Mesendoderm (in vitro differentiated cells): ENCODE measurements around the gene CYP27C1.

Experiments used
- DNase-seq: peaks from one replicate; pipeline ENCODE4 v3.0.0; 2013
- H2AK5ac ChIP-seq: 2 replicates; pipeline ENCODE4 v1.6.1; 2013; ENCODE audit warnings: low read length, inconsistent platforms
- H2BK120ac ChIP-seq: 2 replicates; pipeline ENCODE4 v1.6.1; 2013; ENCODE audit warnings: low read depth, mild to moderate bottlenecking, low read length, moderate library complexity, mixed read lengths
- H2BK15ac ChIP-seq: replicated peaks from 2 replicates; pipeline ENCODE4 v1.6.1; 2013; ENCODE audit warnings: low read depth, mild to moderate bottlenecking, moderate library complexity
- H2BK5ac ChIP-seq: 2 replicates; pipeline ENCODE4 v1.6.1; 2013; ENCODE audit warnings: low read length, inconsistent platforms
- H3K18ac ChIP-seq: 2 replicates; pipeline ENCODE4 v1.6.1; 2013; ENCODE audit warnings: mild to moderate bottlenecking, low read length, mixed read lengths
- H3K23ac ChIP-seq: one replicate; pipeline ENCODE4 v1.6.1; 2013; ENCODE audit warnings: low read length
- H3K27ac ChIP-seq: 2 replicates; pipeline ENCODE4 v1.5.1; 2013; ENCODE audit warnings: low read depth, mild to moderate bottlenecking, inconsistent platforms, low read length, moderate library complexity
- H3K27me3 ChIP-seq: 2 replicates; pipeline ENCODE4 v1.6.1; 2013; ENCODE audit warnings: low read length, control low read depth, mild to moderate bottlenecking, inconsistent platforms; ENCODE audit not compliant: insufficient read depth, poor library complexity
- H3K36me3 ChIP-seq: 2 replicates; pipeline ENCODE4 v1.6.1; 2013; ENCODE audit warnings: low read length, inconsistent platforms; ENCODE audit not compliant: control insufficient read depth, insufficient read depth
- H3K4ac ChIP-seq: one replicate; pipeline ENCODE4 v1.6.1; 2013; ENCODE audit warnings: low read depth, mild to moderate bottlenecking, low read length, moderate library complexity
- H3K4me1 ChIP-seq: 2 replicates; pipeline ENCODE4 v1.6.1; 2013; ENCODE audit warnings: low read depth, low read length, inconsistent platforms; ENCODE audit not compliant: control insufficient read depth
- H3K4me2 ChIP-seq: 2 replicates; pipeline ENCODE4 v1.6.1; 2013; ENCODE audit warnings: low read length
- H3K4me3 ChIP-seq: 2 replicates; pipeline ENCODE4 v1.5.1; 2013; ENCODE audit warnings: mild to moderate bottlenecking, low read length
- H3K56ac ChIP-seq: one replicate; pipeline ENCODE4 v1.6.1; 2013; ENCODE audit warnings: low read length
- H3K79me1 ChIP-seq: 2 replicates; pipeline ENCODE4 v1.6.1; 2013; ENCODE audit warnings: low read length, inconsistent platforms
- H3K79me2 ChIP-seq: 2 replicates; pipeline ENCODE4 v1.6.1; 2013; ENCODE audit warnings: mild to moderate bottlenecking, low read length; ENCODE audit not compliant: control insufficient read depth, insufficient read depth
- H3K9ac ChIP-seq: 2 replicates; pipeline ENCODE4 v1.6.1; 2013; ENCODE audit warnings: low read length, inconsistent platforms
- H4K5ac ChIP-seq: one replicate; pipeline ENCODE4 v1.6.1; 2013; ENCODE audit warnings: low read length
- H4K8ac ChIP-seq: one replicate; pipeline ENCODE4 v1.6.1; 2013; ENCODE audit warnings: low read depth, mild to moderate bottlenecking, control low read depth, low read length, moderate library complexity
- WGBS: extraction: QIAGEN DNeasy Blood & Tissue Kit; methylation state at CpG from one replicate; pipeline ENCODE4 v1.1.7; 2013; ENCODE audit warnings: low lambda C conversion rate, missing lambda C conversion rate; ENCODE audit not compliant: insufficient coverage; ENCODE audit errors: extremely low coverage; 5-methylcytosine and 5-hydroxymethylcytosine counted together

Gene CYP27C1

DNA sequence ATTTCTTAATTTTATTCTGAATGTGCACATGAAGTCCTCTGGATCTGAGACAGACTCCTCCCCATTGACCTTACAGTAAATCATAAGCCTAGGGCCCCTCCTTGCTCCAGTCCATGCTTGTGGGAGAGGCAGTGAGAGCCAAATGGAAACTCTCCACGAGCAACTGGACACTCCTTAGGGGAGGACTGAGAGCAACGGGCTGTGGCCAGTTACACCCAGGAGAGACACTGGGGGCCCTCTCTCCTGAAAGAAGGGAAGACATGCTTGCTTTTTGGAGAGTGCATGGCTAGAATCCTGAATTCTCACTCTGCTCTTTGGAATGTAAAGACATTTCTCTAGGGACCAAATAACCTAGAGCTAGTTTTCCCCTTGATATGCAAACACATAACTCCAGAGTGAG, 64.2 kb downstream of the CYP27C1 start:
- H3K9ac ChIP-seq = no peak overlapping the region
- H2BK15ac ChIP-seq = no peak overlapping the region
- H3K4me1 ChIP-seq = no peaks in the 10 kb centered on the region
- H4K8ac ChIP-seq = no peak overlapping the region
- no peak overlapping the region for H2BK120ac ChIP-seq
- H2BK5ac ChIP-seq = no peak overlapping the region
- H4K5ac ChIP-seq = no peak overlapping the region
- H3K36me3 ChIP-seq = no peaks in the 10 kb centered on the region
- no peak overlapping the region for H3K56ac ChIP-seq
- no peaks in the 10 kb centered on the region for H3K79me2 ChIP-seq
- H3K27ac ChIP-seq = no peak overlapping the region
- no peak overlapping the region for H3K4me3 ChIP-seq
- H3K27me3 ChIP-seq = no peaks in the 10 kb centered on the region
- H3K79me1 ChIP-seq = no peaks in the 10 kb centered on the region
- no peak for DNase-seq
- no peak overlapping the region for H3K18ac ChIP-seq
- WGBS = no CpG with 5 or more reads among the region's 2 CpGs
- H2AK5ac ChIP-seq = no peak overlapping the region
- H3K23ac ChIP-seq = no peak overlapping the region
- H3K4me2 ChIP-seq = no peak overlapping the region
- no peak overlapping the region for H3K4ac ChIP-seq

DNA sequence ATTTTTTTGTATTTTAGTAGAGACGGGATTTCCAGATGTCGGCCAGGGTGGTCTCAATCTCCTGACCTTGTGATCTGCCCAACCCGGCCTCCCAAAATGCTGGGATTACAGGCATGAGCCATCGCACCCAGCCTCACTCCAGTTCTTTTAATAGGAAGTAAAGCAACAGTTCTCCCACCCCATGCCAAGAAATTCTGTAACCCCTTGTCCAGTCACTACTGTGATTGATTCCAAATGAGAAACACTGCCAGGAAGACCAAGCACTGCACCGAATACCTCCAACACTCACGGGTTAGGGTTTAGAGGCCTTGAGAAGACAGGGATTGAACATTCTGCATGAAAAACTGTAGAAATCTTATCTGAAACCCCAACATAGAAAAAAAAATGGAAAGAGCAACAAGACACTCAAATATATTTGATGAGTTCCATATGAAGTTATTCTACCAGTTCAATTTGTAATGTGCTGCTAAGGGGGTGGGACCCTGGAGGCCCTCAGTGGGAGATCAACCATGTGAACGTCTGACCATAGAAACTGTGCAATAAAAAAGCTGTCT, 65.0 kb downstream of the CYP27C1 start:
- Histone ChIP-seq H3K4me2 (no peak overlapping the region), H3K9ac (no peak overlapping the region), H3K56ac (no peak overlapping the region), H4K5ac (no peak overlapping the region), H3K18ac (no peak overlapping the region), H3K36me3 (no peaks in the 10 kb centered on the region), H2BK5ac (no peak overlapping the region), H2AK5ac (no peak overlapping the region), H4K8ac (no peak overlapping the region), H3K4me1 (no peaks in the 10 kb centered on the region), H3K27ac (no peak overlapping the region), H2BK15ac (no peak overlapping the region), H3K79me1 (no peaks in the 10 kb centered on the region), H3K27me3 (no peaks in the 10 kb centered on the region), H3K23ac (no peak overlapping the region), H3K4ac (no peak overlapping the region), H3K79me2 (no peaks in the 10 kb centered on the region), H2BK120ac (no peak overlapping the region), H3K4me3 (no peak overlapping the region)
- DNase-seq = no peak
- WGBS = no CpG with 5 or more reads among the region's 7 CpGs

DNA sequence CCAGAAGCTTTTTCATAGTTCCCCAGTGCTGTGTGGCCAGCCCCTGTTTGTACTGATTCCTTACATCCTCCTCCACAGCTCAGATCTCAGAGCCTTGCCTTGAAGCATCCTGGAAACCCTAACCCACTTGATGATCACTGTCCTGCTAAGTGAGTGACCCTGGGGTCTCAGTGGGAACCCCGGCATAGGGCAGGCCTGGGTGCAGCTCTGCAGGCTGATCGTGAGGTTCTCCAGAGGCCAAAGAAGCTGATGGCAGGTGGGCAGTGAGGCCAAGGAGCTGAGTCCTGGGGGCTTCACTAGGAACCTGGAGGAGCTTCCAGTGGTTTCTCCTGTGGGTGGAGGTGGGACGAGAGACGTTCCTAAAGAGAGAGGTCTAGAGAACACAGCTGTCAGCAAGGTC, 65.7 kb downstream of the CYP27C1 start:
- Histone ChIP-seq H3K9ac (no peak overlapping the region), H3K4me3 (no peak overlapping the region), H3K36me3 (no peaks in the 10 kb centered on the region), H4K8ac (no peak overlapping the region), H3K79me2 (no peaks in the 10 kb centered on the region), H4K5ac (no peak overlapping the region), H3K4me2 (no peak overlapping the region), H3K27me3 (no peaks in the 10 kb centered on the region), H3K27ac (no peak overlapping the region), H3K18ac (no peak overlapping the region), H2BK5ac (no peak overlapping the region), H2BK15ac (no peak overlapping the region), H3K4ac (no peak overlapping the region), H3K23ac (no peak overlapping the region), H2AK5ac (no peak overlapping the region), H3K4me1 (no peaks in the 10 kb centered on the region), H3K79me1 (no peaks in the 10 kb centered on the region), H2BK120ac (no peak overlapping the region), H3K56ac (no peak overlapping the region)
- no CpG with 5 or more reads among the region's 4 CpGs for WGBS
- no peak for DNase-seq

DNA sequence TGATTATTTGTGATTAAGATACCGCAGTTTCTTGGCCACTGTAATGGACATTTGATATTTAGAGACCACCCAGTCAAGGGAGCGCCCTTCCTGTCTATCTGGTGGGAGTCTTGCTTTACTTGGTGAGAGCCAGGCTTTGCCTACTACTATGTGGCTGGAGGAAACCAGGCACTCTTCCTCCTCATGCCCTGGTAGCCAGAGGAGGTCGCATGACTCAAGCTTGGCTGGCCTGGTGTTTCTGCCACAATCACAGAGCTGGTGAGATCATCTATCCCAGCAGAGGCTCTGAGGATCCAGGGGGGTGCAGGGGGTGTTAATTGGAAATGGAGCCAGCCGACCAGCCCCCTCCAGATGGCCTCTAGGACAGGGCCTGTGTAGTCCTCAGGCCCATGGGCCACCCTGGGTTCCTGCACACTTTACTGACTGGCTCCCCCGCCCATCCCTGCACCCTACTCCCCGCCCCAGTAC, 66.4 kb downstream of the CYP27C1 start:
- Histone ChIP-seq H3K79me1 (no peaks in the 10 kb centered on the region), H3K4ac (no peak overlapping the region), H4K8ac (no peak overlapping the region), H3K9ac (no peak overlapping the region), H3K4me1 (no peaks in the 10 kb centered on the region), H3K4me2 (no peak overlapping the region), H3K79me2 (no peaks in the 10 kb centered on the region), H3K18ac (no peak overlapping the region), H2AK5ac (no peak overlapping the region), H3K36me3 (no peaks in the 10 kb centered on the region), H2BK5ac (no peak overlapping the region), H3K56ac (no peak overlapping the region), H2BK15ac (no peak overlapping the region), H2BK120ac (no peak overlapping the region), H4K5ac (no peak overlapping the region), H3K27ac (no peak overlapping the region), H3K4me3 (no peak overlapping the region), H3K23ac (no peak overlapping the region), H3K27me3 (no peaks in the 10 kb centered on the region)
- peak; percentile 55 for DNase-seq
- no CpG with 5 or more reads among the region's 6 CpGs for WGBS

DNA sequence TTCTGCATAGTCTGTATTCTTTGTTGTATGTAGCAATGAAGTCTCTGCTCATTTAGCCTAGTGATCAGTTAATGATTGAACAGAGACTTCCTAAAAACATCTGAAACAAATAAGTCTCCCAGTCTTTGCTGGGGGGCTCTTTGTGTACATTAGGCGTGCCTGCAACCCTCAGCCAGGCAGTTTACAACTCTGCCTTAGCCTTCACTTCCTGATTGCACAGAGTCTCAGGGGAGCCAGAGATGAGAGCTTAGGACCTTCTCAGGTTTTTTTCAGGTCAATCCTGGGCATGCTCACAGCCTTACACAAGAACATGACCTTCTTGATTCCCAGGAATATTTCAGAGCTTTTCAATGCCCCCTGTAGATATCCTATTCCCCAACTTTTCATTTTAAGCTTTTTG, 69.1 kb downstream of the CYP27C1 start:
- Histone ChIP-seq H2BK120ac (no peak overlapping the region), H3K4me1 (no peaks in the 10 kb centered on the region), H3K79me1 (no peaks in the 10 kb centered on the region), H2AK5ac (no peak overlapping the region), H3K9ac (no peak overlapping the region), H3K4me2 (no peak overlapping the region), H3K18ac (no peak overlapping the region), H4K8ac (no peak overlapping the region), H3K56ac (no peak overlapping the region), H3K4ac (no peak overlapping the region), H2BK5ac (no peak overlapping the region), H3K79me2 (no peaks in the 10 kb centered on the region), H3K23ac (no peak overlapping the region), H3K27me3 (no peaks in the 10 kb centered on the region), H2BK15ac (no peak overlapping the region), H3K36me3 (no peaks in the 10 kb centered on the region), H3K27ac (no peak overlapping the region), H4K5ac (no peak overlapping the region), H3K4me3 (no peak overlapping the region)
- DNase-seq = no peak
- no CpG with 5 or more reads among the region's 1 CpG for WGBS

DNA sequence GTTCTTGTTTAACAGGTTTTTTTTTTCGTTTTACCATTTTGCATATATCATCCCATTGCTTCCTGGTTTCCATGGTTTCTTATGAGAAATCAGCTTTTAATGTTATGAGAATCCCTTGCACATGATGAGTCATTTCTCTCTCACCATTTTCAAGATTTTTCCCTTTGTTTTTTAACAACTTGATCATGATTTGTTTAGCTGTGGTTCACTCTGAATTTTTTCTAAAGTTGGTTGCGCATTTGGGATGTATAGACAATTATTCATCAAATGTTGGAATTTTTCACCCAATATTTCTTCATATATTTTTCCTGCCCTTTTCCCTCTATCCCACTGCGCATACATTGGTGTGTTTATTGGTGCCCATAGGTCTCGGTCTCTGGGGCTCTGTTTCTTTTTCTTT, 70.7 kb downstream of the CYP27C1 start:
- no peak overlapping the region for H3K18ac ChIP-seq
- H3K23ac ChIP-seq = no peak overlapping the region
- H3K79me2 ChIP-seq = no peaks in the 10 kb centered on the region
- no CpG with 5 or more reads among the region's 4 CpGs for WGBS
- no peaks in the 10 kb centered on the region for H3K79me1 ChIP-seq
- H2BK15ac ChIP-seq = no peak overlapping the region
- no peak overlapping the region for H3K9ac ChIP-seq
- no peak overlapping the region for H2BK5ac ChIP-seq
- H4K5ac ChIP-seq = no peak overlapping the region
- H2AK5ac ChIP-seq = no peak overlapping the region
- H3K27me3 ChIP-seq = no peaks in the 10 kb centered on the region
- no peak overlapping the region for H3K56ac ChIP-seq
- H3K36me3 ChIP-seq = no peaks in the 10 kb centered on the region
- no peak overlapping the region for H3K27ac ChIP-seq
- H2BK120ac ChIP-seq = no peak overlapping the region
- no peak overlapping the region for H3K4me3 ChIP-seq
- no peaks in the 10 kb centered on the region for H3K4me1 ChIP-seq
- H3K4ac ChIP-seq = no peak overlapping the region
- no peak overlapping the region for H3K4me2 ChIP-seq
- H4K8ac ChIP-seq = no peak overlapping the region
- DNase-seq = no peak
